Activated CD4-positive, alpha-beta T cell treated with anti-CD3 and anti-CD28 coated beads, Interleukin-2, amount 10 ng/mL, durations not matched to agents 7 days and 5 days (primary cell): ENCODE measurements around the gene PTPRJ. TPM values are rescaled to one million over a fixed set of nuclear protein-coding genes. Genes with fewer than 3 reads are reported as not detected.
"Not testable (repeated sequence)": the region's sequence is repeated elsewhere in the genome, so short reads cannot be mapped to it uniquely, and the experiment has no call there.

Source experiments
- CTCF ChIA-PET: fragments of 350-600 bp; sonication (Branson Sonifier 250); formaldehyde crosslinking; loops from one replicate; lab custom pipeline; 2021; ENCODE audit warnings: antibody characterized with exemption; lab: Charles Lee
- POLR2A ChIA-PET: fragments of 350-600 bp; sonication (Branson Sonifier 250); formaldehyde crosslinking; loops from one replicate; lab custom pipeline; 2021; ENCODE audit warnings: antibody characterized with exemption; lab: Charles Lee
- DNase-seq: peaks from one replicate; pipeline ENCODE4 v3.0.0-alpha.2; 2020
- H3K27ac Mint-ChIP-seq: one replicate; pipeline ENCODE4 v1.8.0; 2021; ENCODE audit warnings: mild to moderate bottlenecking, moderate library complexity, mixed read lengths
- H3K27me3 Mint-ChIP-seq: one replicate; pipeline ENCODE4 v1.8.0; 2021; ENCODE audit warnings: mixed read lengths
- H3K36me3 Mint-ChIP-seq: one replicate; pipeline ENCODE4 v1.8.0; 2021; ENCODE audit warnings: low read depth, mixed read lengths
- H3K4me1 Mint-ChIP-seq: one replicate; pipeline ENCODE4 v1.8.0; 2021; ENCODE audit warnings: mixed read lengths
- H3K4me3 Mint-ChIP-seq: one replicate; pipeline ENCODE4 v1.8.0; 2021; ENCODE audit warnings: mild to moderate bottlenecking, moderate library complexity, mixed read lengths
- H3K9me3 Mint-ChIP-seq: one replicate; pipeline ENCODE4 v1.8.0; 2021; ENCODE audit warnings: mixed read lengths
- total RNA-seq, 2 experiments: library from RNA; stranded (reverse); gene quantifications; one replicate each; pipeline ENCODE4 v1.2.3, GENCODE V29; 2021

PTPRJ gene
- total RNA-seq: 10 to 100 TPM; 75.2 to 81.3 TPM

DNA sequence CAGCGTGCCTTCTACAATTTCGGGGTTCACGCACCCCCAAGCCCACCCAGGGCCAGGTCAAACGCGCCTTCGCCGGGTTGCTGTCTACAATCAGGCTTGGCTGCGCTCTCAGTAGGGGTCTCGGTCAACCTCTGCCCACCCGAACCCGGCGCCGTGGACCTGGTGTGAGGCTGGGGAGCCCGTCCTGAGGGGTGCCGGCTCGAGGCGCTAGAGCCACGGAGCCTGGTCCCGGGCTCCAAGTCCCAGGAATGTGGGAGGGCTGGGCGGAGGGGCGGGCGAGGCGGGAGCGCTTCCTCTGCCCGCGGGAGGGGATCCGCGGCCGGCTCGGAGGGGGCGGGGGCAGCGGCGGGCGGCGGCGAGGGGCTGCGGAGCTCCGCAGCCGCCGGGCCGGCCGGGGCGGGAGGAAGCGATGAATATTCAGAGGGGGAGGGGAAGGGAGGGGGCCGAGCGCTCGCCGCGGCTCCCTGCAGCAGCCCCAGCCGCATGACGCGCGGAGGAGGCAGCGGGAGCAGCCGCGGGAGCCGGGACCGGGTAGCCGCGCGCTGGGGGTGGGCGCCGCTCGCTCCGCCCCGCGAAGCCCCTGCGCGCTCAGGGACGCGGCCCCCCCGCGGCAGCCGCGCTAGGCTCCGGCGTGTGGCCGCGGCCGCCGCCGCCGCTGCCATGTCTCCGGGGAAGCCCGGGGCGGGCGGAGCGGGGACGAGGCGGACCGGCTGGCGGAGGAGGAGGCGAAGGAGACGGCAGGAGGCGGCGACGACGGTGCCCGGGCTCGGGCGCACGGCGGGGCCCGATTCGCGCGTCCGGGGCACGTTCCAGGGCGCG lies at the start of gene PTPRJ:
Gene PTPRJ (plus strand): TSS at position 472 of the 819 bp plus-strand sequence. CDS start 354 bp downstream, outside the sequence.
- Mint-ChIP-seq H3K27me3 (peaks cover 7% of the 10 kb centered on the region), H3K27ac (peak within 1 kb of the TSS; percentile 42), H3K9me3 (no peaks in the 10 kb centered on the region), H3K36me3 (peaks cover 30% of the 10 kb centered on the region), H3K4me1 (peaks cover 32% of the 10 kb centered on the region), H3K4me3 (peak within 1 kb of the TSS; percentile 98)
- POLR2A ChIA-PET: interaction anchor here (0.5 kb wide), 1 partner anchor 306 kb away, joined by 5 read pairs; no protein-coding TSS in a partner anchor
- DNase-seq: peak; percentile 52
- CTCF ChIA-PET: interaction anchor here (0.7 to 1.3 kb wide), 3 partner anchors 13 to 79 kb away, joined by 4 to 5 read pairs (median 4); no protein-coding TSS in a partner anchor

DNA sequence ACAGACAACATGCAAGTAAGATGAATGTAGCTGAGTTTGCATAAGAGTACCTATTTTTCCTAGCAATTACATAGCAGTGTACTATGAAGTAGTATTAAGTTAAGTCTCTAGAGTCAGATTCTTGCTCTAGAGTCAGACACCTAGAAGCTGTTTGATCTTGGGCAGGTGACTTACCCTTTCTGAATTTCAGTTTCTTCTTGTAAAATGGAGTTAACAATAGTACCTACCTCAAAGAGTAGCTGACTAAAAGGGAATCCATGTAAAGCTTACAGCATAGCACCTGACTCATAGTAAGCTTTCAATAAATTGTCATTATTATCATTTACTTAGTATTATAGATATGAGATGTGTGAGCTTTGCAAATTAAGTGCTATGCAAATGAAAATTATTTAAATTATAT lies 47.8 kb upstream of the PTPRJ start:
- ChIA-PET POLR2A (interaction anchor here (0.7 kb wide), 1 partner anchor 95 kb away, joined by 5 read pairs; no protein-coding TSS in a partner anchor), CTCF (interaction anchor here (0.6 to 5.7 kb wide), 5 partner anchors 10 to 374 kb away, joined by 4 to 75 read pairs (median 4); no protein-coding TSS in a partner anchor)
- Mint-ChIP-seq H3K9me3 (no peaks in the 10 kb centered on the region), H3K27me3 (no peaks in the 10 kb centered on the region), H3K36me3 (no peaks in the 10 kb centered on the region), H3K4me1 (peaks cover 39% of the 10 kb centered on the region), H3K27ac (no peak overlapping the region), H3K4me3 (no peak overlapping the region)
- no peak for DNase-seq

DNA sequence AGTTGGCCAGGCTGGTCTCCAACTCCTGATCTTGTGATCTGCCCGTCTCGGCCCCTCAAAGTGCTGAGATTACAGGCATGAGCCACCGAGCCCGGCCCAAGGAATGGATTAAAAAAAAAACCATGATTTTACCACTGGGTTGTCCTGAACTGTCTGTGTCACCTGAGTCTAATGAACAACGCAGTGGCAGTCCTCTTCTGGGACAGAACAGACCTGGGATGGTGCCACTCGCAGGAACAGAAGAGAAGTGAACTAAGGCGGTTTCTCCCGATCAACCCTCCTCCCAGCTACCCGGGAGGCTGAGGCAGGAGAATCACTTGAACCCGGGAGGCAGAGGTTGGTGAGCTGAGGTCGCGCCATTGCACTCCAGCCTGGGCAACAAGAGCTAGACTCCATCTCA lies 46.6 kb upstream of the PTPRJ start:
- H3K27ac Mint-ChIP-seq, H3K4me3 Mint-ChIP-seq, H3K27me3 Mint-ChIP-seq, H3K36me3 Mint-ChIP-seq, DNase-seq, H3K9me3 Mint-ChIP-seq, POLR2A ChIA-PET: not testable (repeated sequence)
- peaks cover 42% of the 10 kb centered on the region for H3K4me1 Mint-ChIP-seq
- CTCF ChIA-PET: interaction anchor here (1.1 to 5.7 kb wide), 22 partner anchors 9 to 191 kb away, joined by 3 to 75 read pairs (median 5); no protein-coding TSS in a partner anchor

DNA sequence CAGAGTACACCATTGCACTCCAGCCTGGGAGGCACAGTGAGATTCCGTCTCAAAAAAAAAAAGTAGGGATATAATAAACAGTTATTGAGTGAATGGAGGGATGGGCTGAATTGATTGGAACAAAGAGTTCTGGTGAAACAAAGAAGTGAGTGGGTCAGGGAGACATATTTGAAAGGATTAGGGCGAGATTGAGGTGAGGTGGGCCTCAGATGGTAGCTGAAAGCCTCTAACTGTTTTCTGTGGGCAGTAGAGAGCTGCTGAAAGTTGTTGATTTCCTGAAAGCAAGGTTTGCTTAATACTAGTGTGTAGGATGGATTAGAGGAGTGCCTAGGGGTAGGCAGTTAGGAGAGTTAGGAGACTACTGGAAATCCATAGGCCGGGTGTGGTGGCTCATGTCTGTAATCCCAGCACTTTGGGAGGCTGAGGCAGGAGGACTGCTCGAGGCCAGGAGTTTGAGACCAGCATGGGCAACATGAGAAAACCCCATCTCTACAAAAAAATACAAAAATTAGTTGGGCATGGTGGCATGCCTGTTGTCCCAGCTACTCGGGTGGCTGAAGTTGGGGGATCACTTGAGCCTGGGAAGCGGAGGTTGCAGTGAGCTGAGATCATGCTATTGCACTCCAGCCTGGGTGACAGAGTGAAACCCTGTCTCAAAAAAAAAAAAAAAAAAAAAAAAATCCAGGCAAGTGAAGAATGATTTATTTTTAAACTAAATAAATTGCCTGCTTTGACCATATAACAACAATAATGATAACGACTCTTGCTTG lies 41.4 kb upstream of the PTPRJ start:
- Mint-ChIP-seq H3K4me1 (peaks cover 39% of the 10 kb centered on the region), H3K27me3 (peaks cover 2% of the 10 kb centered on the region), H3K4me3 (no peak overlapping the region), H3K27ac (peak overlapping the region; percentile 51), H3K36me3 (peaks cover 2% of the 10 kb centered on the region), H3K9me3 (no peaks in the 10 kb centered on the region)
- ChIA-PET POLR2A (no interaction called here), CTCF (interaction anchor here (0.6 to 2.3 kb wide), 5 partner anchors 9 to 196 kb away, joined by 3 to 7 read pairs (median 4); no protein-coding TSS in a partner anchor)
- DNase-seq: no peak

DNA sequence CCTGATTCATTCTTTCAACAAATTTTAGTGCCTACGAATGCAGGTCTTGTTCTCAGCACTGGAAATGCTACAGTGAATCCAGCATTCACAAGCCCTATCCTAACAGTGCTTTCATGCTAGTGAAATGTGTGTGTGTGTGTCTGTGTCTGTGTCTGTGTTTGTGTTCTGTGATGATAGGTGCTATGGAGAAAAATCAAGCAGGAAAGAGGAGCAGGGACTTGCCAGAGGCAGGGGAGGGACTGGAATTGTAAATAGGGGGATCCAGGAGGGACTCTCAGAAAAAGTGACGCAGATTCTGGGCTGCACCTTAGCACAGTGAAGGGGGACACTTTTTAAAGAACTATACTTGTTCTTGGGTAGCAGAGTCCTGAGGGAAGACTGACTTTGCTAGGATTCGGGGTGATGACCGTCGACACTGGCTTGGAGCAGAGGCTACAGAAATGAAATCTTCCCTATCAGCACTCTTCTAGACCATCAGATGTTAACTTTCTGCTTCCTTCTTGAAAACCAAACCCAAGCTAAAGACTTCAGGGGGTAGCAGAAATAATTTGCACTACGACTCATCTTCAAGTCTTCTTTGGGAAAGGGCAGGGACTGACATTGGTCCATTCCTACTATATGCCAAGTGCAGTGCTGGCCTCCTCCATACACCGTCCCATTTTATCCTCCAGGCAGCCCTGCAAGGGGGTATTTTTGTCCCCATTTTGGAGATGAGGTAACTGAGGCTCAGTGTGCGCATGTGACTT lies 39.3 kb upstream of the PTPRJ start:
- H3K36me3 Mint-ChIP-seq: peaks cover 2% of the 10 kb centered on the region
- CTCF ChIA-PET: interaction anchor here (0.5 to 3.1 kb wide), 2 partner anchors 14 to 59 kb away, joined by 5 to 9 read pairs; no protein-coding TSS in a partner anchor
- peaks cover 2% of the 10 kb centered on the region for H3K27me3 Mint-ChIP-seq
- DNase-seq: no peak
- H3K4me1 Mint-ChIP-seq: peaks cover 25% of the 10 kb centered on the region
- POLR2A ChIA-PET: no interaction called here
- H3K27ac Mint-ChIP-seq: no peak overlapping the region
- no peak overlapping the region for H3K4me3 Mint-ChIP-seq
- H3K9me3 Mint-ChIP-seq: no peaks in the 10 kb centered on the region

DNA sequence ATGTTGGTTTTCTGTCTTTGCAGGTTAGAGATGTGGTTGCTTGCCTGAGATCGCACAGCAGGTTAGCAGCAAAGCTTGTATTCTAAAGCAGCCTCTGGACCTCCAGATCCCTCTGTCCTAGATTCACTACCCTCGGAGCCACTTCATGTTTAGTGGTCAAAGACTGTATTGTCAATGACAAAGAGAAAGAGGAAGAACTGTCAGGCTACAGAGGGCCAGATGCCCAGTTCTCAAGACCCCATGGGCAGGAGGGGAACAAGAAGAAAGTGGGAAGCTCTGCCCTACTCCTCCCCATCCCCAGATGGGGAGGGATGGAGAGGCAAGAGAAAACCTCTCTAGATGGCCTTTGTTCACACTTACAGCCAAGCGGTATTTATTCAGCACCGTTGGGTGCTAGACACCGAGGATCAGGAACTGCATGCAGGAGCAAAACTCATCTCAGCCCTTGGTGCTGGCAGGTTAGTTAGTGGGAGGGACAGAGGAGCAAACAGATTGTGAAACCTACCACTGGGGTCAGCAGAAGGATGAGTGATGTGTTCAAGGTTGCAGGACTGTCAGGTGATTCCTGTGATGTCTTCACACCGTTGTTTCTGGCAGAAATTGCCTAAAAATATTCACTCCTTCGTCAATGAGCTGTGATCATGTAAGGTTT lies 38.3 kb upstream of the PTPRJ start:
- CTCF ChIA-PET: interaction anchor here (0.5 to 3.1 kb wide), 8 partner anchors 10 to 547 kb away, joined by 3 to 9 read pairs (median 3); no protein-coding TSS in a partner anchor
- peaks cover 2% of the 10 kb centered on the region for H3K36me3 Mint-ChIP-seq
- no peak overlapping the region for H3K27ac Mint-ChIP-seq

DNA sequence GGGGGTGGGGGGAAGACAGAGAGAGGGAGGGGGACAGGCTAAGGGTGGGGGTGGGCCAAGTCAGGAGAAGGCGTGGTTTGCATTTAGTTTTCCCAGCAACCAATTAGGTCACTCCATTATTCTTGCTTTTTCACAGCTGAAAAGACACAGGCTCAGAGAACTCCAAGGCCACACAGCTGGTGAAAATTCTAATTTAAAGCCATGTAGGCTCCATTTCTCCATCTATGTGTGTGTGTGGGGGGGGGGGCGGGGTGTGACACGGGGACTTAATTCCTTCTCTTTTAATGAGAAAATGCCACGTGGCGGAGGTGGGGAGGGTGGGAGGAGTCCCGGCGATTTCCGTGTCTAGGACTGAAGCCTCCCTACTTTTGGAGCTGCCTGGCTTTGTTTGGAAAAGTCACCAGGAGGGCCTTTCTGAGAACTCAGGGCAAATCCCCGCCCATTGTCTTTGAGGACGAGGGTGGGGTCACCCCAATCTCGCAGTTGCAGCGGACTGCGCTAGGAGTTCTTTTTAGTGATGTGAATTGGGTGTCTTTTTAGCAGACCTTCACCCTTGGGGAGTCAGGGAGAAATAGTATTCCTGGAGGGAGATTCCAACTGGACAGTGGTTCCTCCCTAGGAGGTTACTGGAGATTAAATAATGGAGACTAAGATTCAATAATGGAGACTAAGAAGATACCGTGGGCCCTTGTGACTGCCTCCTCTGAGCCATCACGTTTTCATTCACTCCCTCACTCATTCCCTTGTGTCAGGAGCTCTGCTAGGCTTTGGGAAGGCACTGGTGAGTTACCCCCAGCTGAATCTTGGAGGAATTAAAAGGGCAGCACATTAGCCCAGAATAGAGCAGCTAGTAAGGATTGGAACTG lies 36.4 kb upstream of the PTPRJ start:
- ChIA-PET POLR2A (no interaction called here), CTCF (interaction anchor here (0.6 to 3.1 kb wide), 5 partner anchors 9 to 165 kb away, joined by 3 to 9 read pairs (median 6); no protein-coding TSS in a partner anchor)
- no peak for DNase-seq
- Mint-ChIP-seq H3K4me1 (peaks cover 28% of the 10 kb centered on the region), H3K9me3 (no peaks in the 10 kb centered on the region), H3K27me3 (peaks cover 2% of the 10 kb centered on the region), H3K4me3 (no peak overlapping the region), H3K36me3 (no peaks in the 10 kb centered on the region), H3K27ac (no peak overlapping the region)

More for the DNA sequence above, 38.3 kb upstream of the PTPRJ start:
- peaks cover 2% of the 10 kb centered on the region for H3K27me3 Mint-ChIP-seq
- no peak overlapping the region for H3K4me3 Mint-ChIP-seq
- no peak for DNase-seq
- peaks cover 29% of the 10 kb centered on the region for H3K4me1 Mint-ChIP-seq
- no peaks in the 10 kb centered on the region for H3K9me3 Mint-ChIP-seq
- POLR2A ChIA-PET: no interaction called here

DNA sequence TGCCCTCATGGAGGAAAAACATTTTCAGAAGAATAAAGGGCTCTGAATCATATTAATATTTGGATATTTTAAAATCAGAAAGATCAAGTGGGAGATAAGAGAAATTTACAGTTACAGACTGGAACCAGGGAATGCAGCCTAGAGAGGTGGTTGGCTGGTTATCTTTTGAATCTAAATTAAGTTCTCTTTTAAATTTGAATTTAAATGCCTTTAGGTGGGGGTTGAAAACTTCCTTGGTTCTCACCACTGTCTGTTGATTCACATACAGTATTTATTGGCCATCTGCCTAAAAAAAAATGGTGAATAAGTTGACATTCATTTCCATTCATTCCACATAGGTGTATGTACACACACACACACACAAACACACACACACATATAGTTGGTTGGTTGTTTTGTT lies 35.7 kb upstream of the PTPRJ start:
- DNase-seq: no peak
- H3K36me3 Mint-ChIP-seq: no peaks in the 10 kb centered on the region
- H3K27ac Mint-ChIP-seq: no peak overlapping the region
- H3K4me1 Mint-ChIP-seq: peaks cover 30% of the 10 kb centered on the region
- CTCF ChIA-PET: interaction anchor here (0.6 kb wide), 1 partner anchor 45 kb away, joined by 4 read pairs; no protein-coding TSS in a partner anchor
- POLR2A ChIA-PET: no interaction called here
- peaks cover 2% of the 10 kb centered on the region for H3K27me3 Mint-ChIP-seq
- no peak overlapping the region for H3K4me3 Mint-ChIP-seq
- H3K9me3 Mint-ChIP-seq: no peaks in the 10 kb centered on the region

DNA sequence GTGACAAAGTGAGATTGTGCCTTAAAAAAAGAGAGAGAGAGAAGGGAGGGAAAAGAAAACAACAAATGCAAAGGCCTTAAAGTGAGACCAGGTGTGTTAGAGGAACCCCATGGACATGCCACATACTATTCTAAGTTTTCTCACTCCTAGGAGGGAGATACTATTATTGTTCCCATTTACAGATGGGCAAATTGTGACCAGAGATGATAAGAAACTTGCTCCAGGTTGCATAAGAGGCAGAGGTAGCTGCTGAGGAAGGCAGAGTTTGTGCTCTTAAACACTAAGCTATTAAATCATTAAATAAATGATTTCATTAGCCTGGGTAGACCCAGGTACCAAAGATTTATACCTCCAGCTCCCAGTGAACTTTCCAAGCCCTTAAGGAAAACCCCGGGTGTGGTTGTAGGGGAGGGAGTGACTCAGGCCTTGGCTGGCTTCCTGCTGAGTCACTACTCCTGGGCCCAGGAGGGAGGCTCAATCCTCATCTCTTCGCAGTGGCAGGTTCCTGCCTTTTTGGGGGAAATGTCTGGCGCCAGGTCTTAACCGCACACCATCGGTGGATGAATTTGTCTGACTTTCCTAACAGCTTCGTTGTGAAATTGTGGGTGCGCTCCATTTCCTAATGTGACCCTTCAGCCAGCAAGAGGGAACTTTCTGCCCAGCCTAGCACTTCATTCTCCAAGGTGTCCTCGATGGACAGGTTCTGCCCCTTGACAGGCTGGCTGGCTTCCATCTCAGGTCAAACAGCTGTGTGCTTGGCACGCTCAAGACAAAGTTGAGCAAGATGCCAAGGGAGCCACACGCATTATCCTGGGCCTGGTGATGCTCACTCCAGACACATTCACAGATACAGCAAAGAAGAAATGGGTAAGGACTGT lies 33.4 kb upstream of the PTPRJ start:
- Mint-ChIP-seq H3K36me3 (no peaks in the 10 kb centered on the region), H3K9me3 (no peaks in the 10 kb centered on the region), H3K4me3 (no peak overlapping the region), H3K27ac (peak overlapping the region; percentile 2), H3K4me1 (peaks cover 46% of the 10 kb centered on the region), H3K27me3 (peaks cover 2% of the 10 kb centered on the region)
- POLR2A ChIA-PET: no interaction called here
- CTCF ChIA-PET: interaction anchor here (0.8 to 2.0 kb wide), 7 partner anchors 8 to 161 kb away, joined by 3 to 7 read pairs (median 4); no protein-coding TSS in a partner anchor
- no peak for DNase-seq

DNA sequence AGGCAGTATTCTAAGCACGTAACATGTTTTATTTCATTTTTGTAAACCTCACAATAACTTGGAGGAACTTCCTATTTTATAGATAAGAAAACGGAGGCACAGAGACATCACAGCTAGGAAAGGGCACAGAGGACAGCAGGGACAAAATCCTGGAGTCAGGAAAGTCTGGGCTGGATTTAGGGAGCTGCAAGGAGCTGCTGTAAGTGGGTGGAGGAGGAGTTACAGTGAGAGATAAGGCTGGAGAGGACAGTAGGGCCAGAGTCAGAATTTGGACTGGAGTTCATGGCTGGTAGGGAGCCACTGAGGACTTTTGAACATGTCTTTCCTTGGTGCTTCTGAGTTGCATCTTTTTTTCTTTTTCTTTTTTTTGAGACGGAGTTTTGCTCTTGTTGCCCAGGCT lies 32.2 kb upstream of the PTPRJ start:
- Mint-ChIP-seq H3K36me3 (no peaks in the 10 kb centered on the region), H3K4me3 (no peak overlapping the region), H3K27me3 (no peaks in the 10 kb centered on the region), H3K27ac (peak overlapping the region; percentile 50), H3K4me1 (peaks cover 47% of the 10 kb centered on the region), H3K9me3 (no peaks in the 10 kb centered on the region)
- POLR2A ChIA-PET: no interaction called here
- CTCF ChIA-PET: interaction anchor here (0.6 to 2.5 kb wide), 4 partner anchors 10 to 561 kb away, joined by 4 to 9 read pairs (median 4); no protein-coding TSS in a partner anchor
- DNase-seq: no peak
